Inflammatory macrophage (primary cell): ENCODE results near the gene MRPL40.

ENCODE experiments used
- DNase-seq, 2 donors: peaks; one replicate each; pipeline ENCODE4 v3.0.0-alpha.2; 2020 to 2022
- total RNA-seq, 18 experiments: gene quantifications; one replicate each; lab custom pipeline; 2026; ENCODE audit warnings: mixed read lengths in 6 of 18, inconsistent platforms in 2 of 18; lab: John Stamatoyannopoulos, UW

Gene MRPL40
- 14.3 to 49.7 (median 37.0) reads per million in 18 experiments for total RNA-seq

GRCh38 chr22:19432133-19432851 lies at the start of gene MRPL40:
TSS of gene MRPL40 (plus strand) at chr22:19432545. CDS start at chr22:19432555, 10 bp downstream.
- peak; percentile 98 to 99 for DNase-seq

- no peak for DNase-seq
These were observed 49.1 kb upstream of the MRPL40 start for GRCh38 chr22:19383292-19383691.

- DNase-seq, result no peak
These were observed 47.0 kb upstream of the MRPL40 start for GRCh38 chr22:19385221-19385906.

GRCh38 chr22:19386248-19386647 lies 46.1 kb upstream of the MRPL40 start:
- DNase-seq, result no peak

GRCh38 chr22:19387038-19387437 lies 45.3 kb upstream of the MRPL40 start:
- no peak for DNase-seq

GRCh38 chr22:19387575-19387974 lies 44.8 kb upstream of the MRPL40 start:
- DNase-seq, result no peak

GRCh38 chr22:19393704-19394103 lies 38.6 kb upstream of the MRPL40 start:
- DNase-seq, result no peak

GRCh38 chr22:19394274-19395050 lies 37.9 kb upstream of the MRPL40 start:
- DNase-seq, result peak; percentile 7 to 60

- DNase-seq, result no peak
These were observed 37.1 kb upstream of the MRPL40 start for GRCh38 chr22:19395276-19395675.

GRCh38 chr22:19396561-19396933 lies 35.8 kb upstream of the MRPL40 start:
- no peak for DNase-seq

GRCh38 chr22:19396934-19397733 lies 35.2 kb upstream of the MRPL40 start:
- DNase-seq, result no peak

- DNase-seq, result no peak
These were observed 34.6 kb upstream of the MRPL40 start for GRCh38 chr22:19397734-19398104.

- no peak for DNase-seq
These were observed 34.1 kb upstream of the MRPL40 start for GRCh38 chr22:19398206-19398605.

GRCh38 chr22:19398652-19399051 lies 33.7 kb upstream of the MRPL40 start:
- no peak for DNase-seq

GRCh38 chr22:19400881-19401280 lies 31.5 kb upstream of the MRPL40 start:
- no peak for DNase-seq

GRCh38 chr22:19401483-19401882 lies 30.9 kb upstream of the MRPL40 start:
- no peak for DNase-seq

- DNase-seq, result no peak
These were observed 29.6 kb upstream of the MRPL40 start for GRCh38 chr22:19402642-19403191.

GRCh38 chr22:19404676-19405075 lies 27.7 kb upstream of the MRPL40 start:
- no peak for DNase-seq

- no peak for DNase-seq
These were observed 27.2 kb upstream of the MRPL40 start for GRCh38 chr22:19405133-19405532.

- DNase-seq, result no peak
These were observed 26.7 kb upstream of the MRPL40 start for GRCh38 chr22:19405652-19406051.

GRCh38 chr22:19406281-19406811 lies 26.0 kb upstream of the MRPL40 start:
- no peak for DNase-seq

GRCh38 chr22:19406846-19407245 lies 25.5 kb upstream of the MRPL40 start:
- no peak for DNase-seq
